GM12878 (cell line): ENCODE data around the gene GAMT. TPM values are rescaled to one million over a fixed set of nuclear protein-coding genes. Genes with fewer than 3 reads are reported as not detected.

Experiments used
- ATAC-seq: fragments of 200-7000 bp; cut with Tn5 transposase; 3 replicates; pipeline ENCODE4 v1.9.1; 2020; ENCODE audit warnings: mild to moderate bottlenecking, moderate library complexity
- BruUV-seq: library from RNA; stranded (reverse); fragments of 400-500 nt; replicated peaks from 2 replicates; lab custom pipeline; 2021; lab: Mats Ljungman, UMichigan
- CTCF ChIA-PET: fragments of 300-600 bp; sonication (Branson Sonifier 250); formaldehyde crosslinking; extraction: SDS; loops from one replicate; lab custom pipeline; 2021; ENCODE audit warnings: inconsistent platforms; lab: Yijun Ruan, JAX
- POLR2A ChIA-PET: fragments of 350-600 bp; formaldehyde crosslinking; extraction: SDS; loops from one replicate; lab custom pipeline; 2021; ENCODE audit warnings: inconsistent platforms; lab: Charles Lee
- RAD21 ChIA-PET: fragments of 300-600 bp; sonication (Branson Sonifier 250); formaldehyde crosslinking; loops from one replicate; lab custom pipeline; 2023; ENCODE audit warnings: antibody characterized with exemption; ENCODE audit not compliant: unreplicated experiment; lab: Charles Lee
- SMC1A ChIA-PET: fragments of 300-600 bp; sonication (Branson Sonifier 250); formaldehyde crosslinking; loops from one replicate; lab custom pipeline; 2023; ENCODE audit not compliant: unreplicated experiment, uncharacterized antibody; lab: Charles Lee
- DNase-seq: peaks from one replicate; pipeline ENCODE4 v3.0.0-alpha.2; 2011; ENCODE audit warnings: low read depth, low spot score
- FAIRE-seq: peaks from 3 replicates; lab custom pipeline; 2011; peaks lifted over from hg19 to GRCh38; lab: Jason Lieb, UNC
- H2AFZ ChIP-seq: 2 replicates; pipeline ENCODE4 v1.6.0; 2011; ENCODE audit warnings: low read depth, low read length, control low read depth; ENCODE audit not compliant: control insufficient read depth
- H3K27ac ChIP-seq: 2 replicates; pipeline ENCODE4 v1.5.1; 2011; ENCODE audit warnings: control low read depth; ENCODE audit not compliant: control insufficient read depth, insufficient read depth
- H3K27me3 ChIP-seq, 2 experiments: replicated peaks in 1 of 2; 2 replicates each; pipeline versions ENCODE4 v1.6.0 to v1.6.1; 2011; ENCODE audit warnings: low read length in 1 of 2; ENCODE audit not compliant: control insufficient read depth in 2 of 2, insufficient read depth in 2 of 2
- H3K36me3 ChIP-seq, 2 experiments: 2 replicates each; pipeline ENCODE4 v1.5.1; 2011; ENCODE audit warnings: low read length in 1 of 2; ENCODE audit not compliant: control insufficient read depth in 2 of 2, insufficient read depth in 2 of 2
- H3K4me1 ChIP-seq: 2 replicates; pipeline ENCODE4 v1.6.1; 2011; ENCODE audit warnings: mild to moderate bottlenecking, low read length, moderate library complexity, mixed read lengths; ENCODE audit not compliant: control insufficient read depth, insufficient read depth
- H3K4me2 ChIP-seq: 2 replicates; pipeline ENCODE4 v1.6.0; 2011; ENCODE audit warnings: control low read depth; ENCODE audit not compliant: control insufficient read depth, insufficient read depth
- H3K4me3 ChIP-seq: fragments of 200-600 bp; sonication (generic); 2 replicates; pipeline ENCODE4 v1.5.1; 2016
- H3K79me2 ChIP-seq: 2 replicates; pipeline ENCODE4 v1.6.0; 2011; ENCODE audit warnings: low read length; ENCODE audit not compliant: control insufficient read depth, insufficient read depth
- H3K9ac ChIP-seq: 2 replicates; pipeline ENCODE4 v1.8.0; 2011; ENCODE audit warnings: low read length, control low read depth, mixed read lengths; ENCODE audit not compliant: control insufficient read depth, insufficient read depth
- H3K9me3 ChIP-seq: replicated peaks from 3 replicates; pipeline ENCODE4 v1.5.1; 2011; ENCODE audit warnings: mild to moderate bottlenecking, low read length; ENCODE audit not compliant: control insufficient read depth, insufficient read depth
- H4K20me1 ChIP-seq: 2 replicates; pipeline ENCODE4 v1.6.0; 2011; ENCODE audit not compliant: control insufficient read depth, insufficient read depth
- EGR1 ChIP-seq, 2 experiments: IDR thresholded peaks; 1 replicate in 1 of 2; 2 replicates in 1 of 2; pipeline ENCODE4 v1.6.1; 2011 to 2012; ENCODE audit warnings: low read depth in 2 of 2, low read length in 2 of 2, borderline replicate concordance in 1 of 2, mild to moderate bottlenecking in 1 of 2, moderate library complexity in 1 of 2
- ETV6 ChIP-seq, 2 experiments: fragments of 450-650 bp in 1 of 2; IDR thresholded peaks in 1 of 2; conservative IDR thresholded peaks in 1 of 2; 2 replicates each; pipeline ENCODE4 v1.6.1; 2014; ENCODE audit warnings: antibody characterized with exemption in 1 of 2, borderline replicate concordance in 1 of 2, low read depth in 1 of 2, mild to moderate bottlenecking in 1 of 2, moderate library complexity in 1 of 2
- MYC ChIP-seq: IDR thresholded peaks from 2 replicates; pipeline ENCODE4 v1.6.1; 2011; ENCODE audit warnings: mild to moderate bottlenecking, low read length, moderate library complexity, inconsistent platforms; ENCODE audit not compliant: insufficient read depth, insufficient replicate concordance, insufficient read length, severe bottlenecking
- NR2F1 ChIP-seq: fragments of 450-650 bp; conservative IDR thresholded peaks from 2 replicates; pipeline ENCODE4 v1.6.1; 2017; ENCODE audit warnings: mild to moderate bottlenecking
- POLR2A ChIP-seq: IDR thresholded peaks from 2 replicates; pipeline ENCODE4 v1.6.1; 2011; ENCODE audit warnings: low read depth, mild to moderate bottlenecking, low read length
- SIX5 ChIP-seq: IDR thresholded peaks from 2 replicates; pipeline ENCODE4 v1.6.1; 2011; ENCODE audit warnings: mild to moderate bottlenecking, low read depth, low read length, moderate library complexity; ENCODE audit not compliant: severe bottlenecking
- SUPT20H ChIP-seq: IDR thresholded peaks from 2 replicates; pipeline ENCODE4 v1.6.1; 2011; ENCODE audit warnings: low read depth, mild to moderate bottlenecking, low read length, moderate library complexity, borderline replicate concordance; ENCODE audit not compliant: control insufficient read depth
- TAF1 ChIP-seq: IDR thresholded peaks from 2 replicates; pipeline ENCODE4 v1.6.1; 2011; ENCODE audit warnings: mild to moderate bottlenecking, low read depth, low read length, borderline replicate concordance
- ZNF24 ChIP-seq: fragments of 450-650 bp; IDR thresholded peaks from 2 replicates; pipeline ENCODE4 v1.6.1; 2017; ENCODE audit warnings: antibody characterized with exemption, mild to moderate bottlenecking
- WGBS: methylation state at CpG from one replicate; pipeline ENCODE4 v1.1.6; 2016; ENCODE audit warnings: low lambda C conversion rate; ENCODE audit not compliant: insufficient replicate concordance, insufficient coverage; ENCODE audit errors: missing lambda C conversion rate; 5-methylcytosine and 5-hydroxymethylcytosine counted together
- in situ Hi-C: fragments of 300-500 bp; cut with MboI; formaldehyde crosslinking; loops from 9 replicates; pipeline ENCODE4 v1.14.3; 2018; ENCODE audit warnings: mixed read lengths
- intact Hi-C: fragments of 100-400 bp; cut with micrococcal nuclease; formaldehyde crosslinking; loops from one replicate; pipeline ENCODE4 v1.14.2; 2022; ENCODE audit not compliant: unreplicated experiment
- polyA plus RNA-seq, 11 experiments: library from polyadenylated mRNA; depleted of rRNA in 4 of 11; unstranded in 6 of 11; stranded (reverse) in 5 of 11; fragments of >200 nt; fragmentation: Nextera tagmentation in 4 of 11; fragmentation: Illumina TruSeq in 1 of 11; extraction: Ambion mirVana in 4 of 11; extraction: Trizol in 1 of 11; gene quantifications; 1 replicate in 1 of 11; 2 replicates in 10 of 11; pipeline versions ENCODE4 v1.2.1 to v1.2.3, GENCODE V29; 2011 to 2016; ENCODE audit warnings: inconsistent platforms in 2 of 11, missing spikeins in 2 of 11, low read depth in 1 of 11
- total RNA-seq, 4 experiments: library from RNA; depleted of rRNA in 3 of 4; stranded (reverse); fragments of >200 nt in 3 of 4; fragmentation: Illumina TruSeq in 1 of 4; extraction: Trizol in 1 of 4; gene quantifications; 2 replicates each; pipeline versions ENCODE4 v1.2.1 to v1.2.3, GENCODE V29; 2013 to 2021
- TF ChIP-seq, protein P1 (sequence below): fragments of 450-650 bp; IDR thresholded peaks from 2 replicates; pipeline ENCODE4 v1.6.1; 2017; ENCODE audit warnings: antibody characterized with exemption, mild to moderate bottlenecking, moderate library complexity
- TF ChIP-seq, protein P2 (sequence below): fragments of 450-650 bp; IDR thresholded peaks from 2 replicates; pipeline ENCODE4 v1.6.1; 2017; ENCODE audit warnings: low read depth, mild to moderate bottlenecking, moderate library complexity

Gene GAMT
- total and polyA plus RNA-seq, 10 of the 15 experiments (the other 5 are each of a cell fraction or from before 2014, with no cell fraction given): 1.6 to 131 (median 38.8) TPM

DNA sequence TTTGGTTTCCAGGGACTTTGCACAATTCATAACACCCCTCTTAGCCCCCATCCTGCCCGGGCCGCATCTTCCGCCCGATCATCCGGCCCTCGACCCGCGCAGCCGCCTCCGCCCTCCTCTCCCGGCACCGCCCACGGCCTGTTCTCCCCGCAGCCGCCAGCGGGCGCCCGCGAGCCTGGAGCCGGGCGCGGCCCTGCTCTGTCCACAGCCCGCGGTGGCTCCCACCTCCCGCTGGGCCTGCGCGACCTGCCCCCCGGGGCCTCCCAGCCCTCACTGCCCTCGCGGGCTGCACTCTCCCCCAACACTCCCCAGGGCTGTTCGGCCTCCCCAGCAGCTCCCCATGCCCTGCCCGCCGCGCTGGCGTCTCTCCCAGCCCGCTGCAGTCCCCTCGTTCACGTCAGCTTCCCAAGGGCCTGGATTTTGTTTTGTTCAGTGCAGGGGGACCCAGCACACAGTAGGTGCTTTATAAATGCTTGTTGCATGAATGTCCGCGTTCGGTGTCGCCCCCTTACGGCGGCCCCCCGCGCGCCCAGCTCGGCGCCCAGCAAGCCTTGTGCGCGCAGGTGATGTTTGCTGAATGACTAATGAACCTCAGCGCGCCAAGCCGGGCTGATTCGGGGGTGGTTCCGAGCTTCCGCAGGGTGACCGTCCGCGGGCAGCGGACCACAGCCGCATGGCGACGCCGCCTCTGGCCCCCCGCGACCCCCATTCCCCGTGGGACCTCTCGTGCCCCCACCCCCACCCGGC is 44.0 kb upstream of the GAMT start (continued):
- TF ChIP-seq, protein P1, sequence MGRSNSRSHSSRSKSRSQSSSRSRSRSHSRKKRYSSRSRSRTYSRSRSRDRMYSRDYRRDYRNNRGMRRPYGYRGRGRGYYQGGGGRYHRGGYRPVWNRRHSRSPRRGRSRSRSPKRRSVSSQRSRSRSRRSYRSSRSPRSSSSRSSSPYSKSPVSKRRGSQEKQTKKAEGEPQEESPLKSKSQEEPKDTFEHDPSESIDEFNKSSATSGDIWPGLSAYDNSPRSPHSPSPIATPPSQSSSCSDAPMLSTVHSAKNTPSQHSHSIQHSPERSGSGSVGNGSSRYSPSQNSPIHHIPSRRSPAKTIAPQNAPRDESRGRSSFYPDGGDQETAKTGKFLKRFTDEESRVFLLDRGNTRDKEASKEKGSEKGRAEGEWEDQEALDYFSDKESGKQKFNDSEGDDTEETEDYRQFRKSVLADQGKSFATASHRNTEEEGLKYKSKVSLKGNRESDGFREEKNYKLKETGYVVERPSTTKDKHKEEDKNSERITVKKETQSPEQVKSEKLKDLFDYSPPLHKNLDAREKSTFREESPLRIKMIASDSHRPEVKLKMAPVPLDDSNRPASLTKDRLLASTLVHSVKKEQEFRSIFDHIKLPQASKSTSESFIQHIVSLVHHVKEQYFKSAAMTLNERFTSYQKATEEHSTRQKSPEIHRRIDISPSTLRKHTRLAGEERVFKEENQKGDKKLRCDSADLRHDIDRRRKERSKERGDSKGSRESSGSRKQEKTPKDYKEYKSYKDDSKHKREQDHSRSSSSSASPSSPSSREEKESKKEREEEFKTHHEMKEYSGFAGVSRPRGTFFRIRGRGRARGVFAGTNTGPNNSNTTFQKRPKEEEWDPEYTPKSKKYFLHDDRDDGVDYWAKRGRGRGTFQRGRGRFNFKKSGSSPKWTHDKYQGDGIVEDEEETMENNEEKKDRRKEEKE: no peak
- TF ChIP-seq, protein P2, sequence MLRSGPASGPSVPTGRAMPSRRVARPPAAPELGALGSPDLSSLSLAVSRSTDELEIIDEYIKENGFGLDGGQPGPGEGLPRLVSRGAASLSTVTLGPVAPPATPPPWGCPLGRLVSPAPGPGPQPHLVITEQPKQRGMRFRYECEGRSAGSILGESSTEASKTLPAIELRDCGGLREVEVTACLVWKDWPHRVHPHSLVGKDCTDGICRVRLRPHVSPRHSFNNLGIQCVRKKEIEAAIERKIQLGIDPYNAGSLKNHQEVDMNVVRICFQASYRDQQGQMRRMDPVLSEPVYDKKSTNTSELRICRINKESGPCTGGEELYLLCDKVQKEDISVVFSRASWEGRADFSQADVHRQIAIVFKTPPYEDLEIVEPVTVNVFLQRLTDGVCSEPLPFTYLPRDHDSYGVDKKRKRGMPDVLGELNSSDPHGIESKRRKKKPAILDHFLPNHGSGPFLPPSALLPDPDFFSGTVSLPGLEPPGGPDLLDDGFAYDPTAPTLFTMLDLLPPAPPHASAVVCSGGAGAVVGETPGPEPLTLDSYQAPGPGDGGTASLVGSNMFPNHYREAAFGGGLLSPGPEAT: no peak
- peak; percentile 55 for TF ChIP-seq NR2F1

DNA sequence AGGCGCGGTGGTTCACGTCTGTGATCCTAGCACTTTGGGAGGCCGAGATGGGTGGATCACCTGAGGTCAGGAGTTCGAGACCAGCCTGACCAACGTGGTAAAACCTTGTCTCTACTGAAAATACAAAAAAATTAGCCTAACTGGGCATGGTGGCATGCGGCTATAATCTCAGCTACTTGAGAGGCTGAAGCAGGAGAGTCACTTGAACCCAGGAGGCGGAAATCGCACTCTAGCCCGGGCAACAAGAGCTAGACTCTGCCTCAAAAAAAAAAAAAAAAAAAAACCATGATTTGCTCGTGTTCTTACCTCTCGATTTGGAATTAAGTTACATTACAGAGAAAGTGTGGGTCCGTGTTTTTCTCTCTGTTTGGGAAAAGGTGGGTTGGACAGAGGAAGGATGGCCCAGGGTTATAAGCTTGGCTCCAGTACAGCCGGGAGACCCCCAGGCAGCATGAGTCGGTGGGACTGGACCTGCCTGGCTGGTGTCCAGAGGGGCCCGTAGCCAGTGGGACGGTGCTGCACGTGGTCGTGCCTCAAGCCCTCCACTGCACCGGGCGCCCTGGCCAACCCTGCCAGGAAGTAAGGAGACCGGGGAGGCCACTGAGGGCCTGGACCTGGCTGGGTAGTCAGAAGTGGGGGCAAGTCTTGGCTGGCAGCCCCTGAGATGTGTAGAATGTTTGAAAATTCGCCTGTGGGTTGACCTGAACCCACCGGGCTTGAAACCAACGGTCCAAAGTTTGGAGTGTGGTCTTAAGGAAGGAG is 40.5 kb upstream of the GAMT start:
- DNase-seq: no peak
- SMC1A ChIA-PET: no interaction called here
- FAIRE-seq: no peak
- BruUV-seq: no TSS peak
- no peak overlapping the region for H3K4me2 ChIP-seq
- intact Hi-C loops: no loop called here
- H3K79me2 ChIP-seq: peaks cover 30% of the 10 kb centered on the region
- no peaks in the 10 kb centered on the region; the same call in 1 of the 2 replicates for H4K20me1 ChIP-seq
- CTCF ChIA-PET: no interaction called here
- no peak overlapping the region for H3K9ac ChIP-seq
- in situ Hi-C loops: no loop called here
- WGBS: 82% methylated on average over 25 of the region's 25 CpGs
- no peak overlapping the region for H3K27ac ChIP-seq
- H3K9me3 ChIP-seq: no peaks in the 10 kb centered on the region
- POLR2A ChIA-PET: no interaction called here
- RAD21 ChIA-PET: no interaction called here
- H3K4me1 ChIP-seq: peaks cover 15% of the 10 kb centered on the region
- H3K4me3 ChIP-seq: no peak overlapping the region
- H3K27me3 ChIP-seq: peaks cover 0 to 2% of the 10 kb centered on the region in 2 experiments; a peak in 3 of 4 replicates
- peaks cover 15 to 23% of the 10 kb centered on the region in 2 experiments for H3K36me3 ChIP-seq
- no peak overlapping the region for H2AFZ ChIP-seq
- no peak for ATAC-seq
- no peak for TF ChIP-seq EGR1 (IDR thresholded peaks at IDR 0.05; ENCODE audit: borderline replicate concordance in 1 of 2, low read depth in 2 of 2, low read length in 2 of 2)
- TF ChIP-seq ZNF24: no peak
- TF ChIP-seq SUPT20H: no peak
- TF ChIP-seq ETV6 (conservative IDR thresholded peaks at IDR 0.05 in 1 of 2, IDR thresholded peaks at IDR 0.05 in 1 of 2; ENCODE audit: borderline replicate concordance in 1 of 2, low read depth in 1 of 2): no peak
- TF ChIP-seq POLR2A: peak; percentile 46; the same call in 1 of the 2 replicates
- no peak for TF ChIP-seq SIX5
- TF ChIP-seq MYC: no peak
- TF ChIP-seq TAF1: no peak
